Stimulated activated CD8-positive, alpha-beta memory T cell treated with anti-CD3 and anti-CD28 coated beads, Interleukin-15, amount 100 ng/mL, for 1 hour (primary cell): Measurements from ENCODE around the gene TSPAN19.
"Not testable (repeated sequence)": the region's sequence is repeated elsewhere in the genome, so short reads cannot be mapped to it uniquely, and the experiment has no call there.

ENCODE experiments used
- DNase-seq: peaks from one replicate; pipeline ENCODE4 v3.0.0-alpha.2; 2020; ENCODE audit warnings: low read depth

The TSPAN19 gene

GRCh38 chr12:85036234-85036707, at the start of gene TSPAN19, which contains the start of gene LRRIQ1:
TSS of gene TSPAN19 (minus strand) at chr12:85036277. CDS start at chr12:85029946, 6,331 bp downstream.
TSS of gene LRRIQ1 (plus strand) at chr12:85036351. CDS start at chr12:85038177, 1,826 bp downstream.
- DNase-seq = no peak

- DNase-seq = no peak
Observed at GRCh38 chr12:85085066-85085465, 49.0 kb upstream of the TSPAN19 start.

- DNase-seq = no peak
Observed at GRCh38 chr12:85076688-85077430, 40.8 kb upstream of the TSPAN19 start.

- no peak for DNase-seq
Observed at GRCh38 chr12:85072826-85073225, 36.7 kb upstream of the TSPAN19 start.

GRCh38 chr12:85065837-85066482, 29.9 kb upstream of the TSPAN19 start:
- no peak for DNase-seq

GRCh38 chr12:85060916-85061315, 24.8 kb upstream of the TSPAN19 start:
- no peak for DNase-seq

- DNase-seq = no peak
Observed at GRCh38 chr12:85059594-85059993, 23.5 kb upstream of the TSPAN19 start.

GRCh38 chr12:85058339-85058738, 22.3 kb upstream of the TSPAN19 start:
- DNase-seq = no peak

- no peak for DNase-seq
Observed at GRCh38 chr12:85057370-85057963, 21.4 kb upstream of the TSPAN19 start.

GRCh38 chr12:85043829-85044228, 7.8 kb upstream of the TSPAN19 start:
- no peak for DNase-seq

- no peak for DNase-seq
Observed at GRCh38 chr12:85041395-85041794, 5.3 kb upstream of the TSPAN19 start.

GRCh38 chr12:85036733-85037132, 656 bp upstream of the TSPAN19 start:
- DNase-seq = no peak

- DNase-seq = no peak
Observed at GRCh38 chr12:85029456-85029855, 6.6 kb downstream of the TSPAN19 start.

GRCh38 chr12:85018098-85018497, 18.0 kb downstream of the TSPAN19 start:
- DNase-seq = no peak

GRCh38 chr12:85017618-85018017, 18.5 kb downstream of the TSPAN19 start:
- DNase-seq = no peak

- DNase-seq = no peak
Observed at GRCh38 chr12:85017133-85017532, 18.9 kb downstream of the TSPAN19 start.

- DNase-seq = no peak
Observed at GRCh38 chr12:85016413-85016812, 19.7 kb downstream of the TSPAN19 start.

GRCh38 chr12:85007836-85008235, 28.2 kb downstream of the TSPAN19 start:
- DNase-seq = no peak

GRCh38 chr12:85006206-85006605, 29.9 kb downstream of the TSPAN19 start:
- no peak for DNase-seq

- no peak for DNase-seq
Observed at GRCh38 chr12:85005615-85006014, 30.5 kb downstream of the TSPAN19 start.

- DNase-seq = not testable (repeated sequence)
Observed at GRCh38 chr12:85005047-85005446, 31.0 kb downstream of the TSPAN19 start.

GRCh38 chr12:85004204-85004603, 31.9 kb downstream of the TSPAN19 start:
- no peak for DNase-seq

- DNase-seq = no peak
Observed at GRCh38 chr12:85002778-85003296, 33.2 kb downstream of the TSPAN19 start.
